Measurements from ENCODE around the gene C17orf107. TPM values are rescaled to one million over a fixed set of nuclear protein-coding genes. Genes with fewer than 3 reads are reported as not detected.

C17orf107 gene
- total and polyA plus RNA-seq, 2 of the 13 experiments (the other 11 are each of a cell fraction or from before 2014, with no cell fraction given), result 0.20 to 0.59 TPM

DNA sequence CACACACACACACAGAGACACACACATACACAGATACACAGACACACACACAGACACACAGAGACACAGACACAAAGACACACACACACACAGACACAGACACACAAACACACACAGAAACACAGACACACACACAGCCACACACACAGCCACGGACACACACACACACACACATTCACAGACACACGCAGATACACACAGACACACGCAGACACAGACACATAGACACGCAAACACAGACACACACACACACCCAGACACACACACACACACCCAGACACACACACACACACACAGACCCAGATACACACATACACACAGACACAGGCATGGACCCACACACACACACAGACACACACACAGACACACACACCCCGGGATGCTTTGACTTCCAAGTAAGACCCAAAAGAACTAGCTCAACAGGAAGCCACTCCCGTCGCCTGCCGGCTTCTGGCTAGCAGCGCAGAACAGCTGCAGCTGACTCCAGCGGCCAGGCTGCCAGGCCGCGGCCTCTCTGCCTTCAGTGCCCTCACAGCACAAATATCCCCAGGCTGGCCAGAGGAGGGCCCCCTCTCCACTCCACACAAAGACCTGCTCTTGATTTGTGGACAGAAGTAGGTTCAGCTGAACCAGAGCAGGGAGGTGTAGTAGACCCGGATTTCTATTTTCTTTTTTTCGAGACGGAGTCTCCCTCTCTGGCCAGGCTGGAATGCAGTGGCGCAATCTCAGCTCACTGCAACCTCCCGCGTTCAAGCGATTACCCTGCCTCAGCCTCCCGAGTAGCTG, 9.6 kb downstream of the C17orf107 start (continued):
- TF ChIP-seq ZNF773 (CRISPR knock-in tag; IDR thresholded peaks at IDR 0.05; ENCODE audit: borderline replicate concordance) (no peak), ZNF441 (CRISPR knock-in tag; IDR thresholded peaks at IDR 0.05; ENCODE audit: borderline replicate concordance) (peak; percentile 63; the same call in 1 of the 2 replicates), SNRNP70 (IDR thresholded peaks at IDR 0.05; ENCODE audit: low read depth, low read length) (no peak), HES4 (CRISPR knock-in tag; IDR thresholded peaks at IDR 0.05; ENCODE audit: borderline replicate concordance) (no peak), SALL1 (CRISPR knock-in tag; IDR thresholded peaks at IDR 0.05) (peak; percentile 2; the same call in 1 of the 2 replicates), SP4 (CRISPR knock-in tag; IDR thresholded peaks at IDR 0.05) (peak; percentile 53; the same call in 1 of the 2 replicates), GZF1 (CRISPR knock-in tag; IDR thresholded peaks at IDR 0.05) (no peak), ZNF672 (CRISPR knock-in tag; IDR thresholded peaks at IDR 0.05) (no peak), MED13 (CRISPR knock-in tag; IDR thresholded peaks at IDR 0.05) (no peak), ZMYM2 (CRISPR knock-in tag; IDR thresholded peaks at IDR 0.05) (peak; percentile 77), ADNP (CRISPR knock-in tag; IDR thresholded peaks at IDR 0.05) (0 out of 2 replicates have a peak, but pooled peaks have one; percentile 39), ARHGAP35 (CRISPR knock-in tag; IDR thresholded peaks at IDR 0.05; ENCODE audit: borderline replicate concordance) (no peak), ZNF720 (CRISPR knock-in tag; IDR thresholded peaks at IDR 0.05) (no peak)
- TF ChIP-seq, protein P1, sequence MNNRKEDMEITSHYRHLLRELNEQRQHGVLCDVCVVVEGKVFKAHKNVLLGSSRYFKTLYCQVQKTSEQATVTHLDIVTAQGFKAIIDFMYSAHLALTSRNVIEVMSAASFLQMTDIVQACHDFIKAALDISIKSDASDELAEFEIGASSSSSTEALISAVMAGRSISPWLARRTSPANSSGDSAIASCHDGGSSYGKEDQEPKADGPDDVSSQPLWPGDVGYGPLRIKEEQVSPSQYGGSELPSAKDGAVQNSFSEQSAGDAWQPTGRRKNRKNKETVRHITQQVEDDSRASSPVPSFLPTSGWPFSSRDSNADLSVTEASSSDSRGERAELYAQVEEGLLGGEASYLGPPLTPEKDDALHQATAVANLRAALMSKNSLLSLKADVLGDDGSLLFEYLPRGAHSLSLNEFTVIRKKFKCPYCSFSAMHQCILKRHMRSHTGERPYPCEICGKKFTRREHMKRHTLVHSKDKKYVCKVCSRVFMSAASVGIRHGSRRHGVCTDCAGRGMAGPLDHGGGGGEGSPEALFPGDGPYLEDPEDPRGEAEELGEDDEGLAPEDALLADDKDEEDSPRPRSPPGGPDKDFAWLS (CRISPR knock-in tag; IDR thresholded peaks at IDR 0.05; ENCODE audit: borderline replicate concordance), result no peak
- TF ChIP-seq, protein P2, sequence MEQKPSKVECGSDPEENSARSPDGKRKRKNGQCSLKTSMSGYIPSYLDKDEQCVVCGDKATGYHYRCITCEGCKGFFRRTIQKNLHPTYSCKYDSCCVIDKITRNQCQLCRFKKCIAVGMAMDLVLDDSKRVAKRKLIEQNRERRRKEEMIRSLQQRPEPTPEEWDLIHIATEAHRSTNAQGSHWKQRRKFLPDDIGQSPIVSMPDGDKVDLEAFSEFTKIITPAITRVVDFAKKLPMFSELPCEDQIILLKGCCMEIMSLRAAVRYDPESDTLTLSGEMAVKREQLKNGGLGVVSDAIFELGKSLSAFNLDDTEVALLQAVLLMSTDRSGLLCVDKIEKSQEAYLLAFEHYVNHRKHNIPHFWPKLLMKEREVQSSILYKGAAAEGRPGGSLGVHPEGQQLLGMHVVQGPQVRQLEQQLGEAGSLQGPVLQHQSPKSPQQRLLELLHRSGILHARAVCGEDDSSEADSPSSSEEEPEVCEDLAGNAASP (CRISPR knock-in tag; IDR thresholded peaks at IDR 0.05; ENCODE audit: borderline replicate concordance), result 0 out of 2 replicates have a peak, but pooled peaks have one; percentile 24
- TF ChIP-seq, protein P3, sequence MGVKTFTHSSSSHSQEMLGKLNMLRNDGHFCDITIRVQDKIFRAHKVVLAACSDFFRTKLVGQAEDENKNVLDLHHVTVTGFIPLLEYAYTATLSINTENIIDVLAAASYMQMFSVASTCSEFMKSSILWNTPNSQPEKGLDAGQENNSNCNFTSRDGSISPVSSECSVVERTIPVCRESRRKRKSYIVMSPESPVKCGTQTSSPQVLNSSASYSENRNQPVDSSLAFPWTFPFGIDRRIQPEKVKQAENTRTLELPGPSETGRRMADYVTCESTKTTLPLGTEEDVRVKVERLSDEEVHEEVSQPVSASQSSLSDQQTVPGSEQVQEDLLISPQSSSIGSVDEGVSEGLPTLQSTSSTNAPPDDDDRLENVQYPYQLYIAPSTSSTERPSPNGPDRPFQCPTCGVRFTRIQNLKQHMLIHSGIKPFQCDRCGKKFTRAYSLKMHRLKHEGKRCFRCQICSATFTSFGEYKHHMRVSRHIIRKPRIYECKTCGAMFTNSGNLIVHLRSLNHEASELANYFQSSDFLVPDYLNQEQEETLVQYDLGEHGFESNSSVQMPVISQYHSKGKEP (CRISPR knock-in tag; IDR thresholded peaks at IDR 0.05), result no peak
- TF ChIP-seq, protein P4, sequence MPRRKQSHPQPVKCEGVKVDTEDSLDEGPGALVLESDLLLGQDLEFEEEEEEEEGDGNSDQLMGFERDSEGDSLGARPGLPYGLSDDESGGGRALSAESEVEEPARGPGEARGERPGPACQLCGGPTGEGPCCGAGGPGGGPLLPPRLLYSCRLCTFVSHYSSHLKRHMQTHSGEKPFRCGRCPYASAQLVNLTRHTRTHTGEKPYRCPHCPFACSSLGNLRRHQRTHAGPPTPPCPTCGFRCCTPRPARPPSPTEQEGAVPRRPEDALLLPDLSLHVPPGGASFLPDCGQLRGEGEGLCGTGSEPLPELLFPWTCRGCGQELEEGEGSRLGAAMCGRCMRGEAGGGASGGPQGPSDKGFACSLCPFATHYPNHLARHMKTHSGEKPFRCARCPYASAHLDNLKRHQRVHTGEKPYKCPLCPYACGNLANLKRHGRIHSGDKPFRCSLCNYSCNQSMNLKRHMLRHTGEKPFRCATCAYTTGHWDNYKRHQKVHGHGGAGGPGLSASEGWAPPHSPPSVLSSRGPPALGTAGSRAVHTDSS (CRISPR knock-in tag; conservative IDR thresholded peaks at IDR 0.05), result no peak
- TF ChIP-seq, protein P5, sequence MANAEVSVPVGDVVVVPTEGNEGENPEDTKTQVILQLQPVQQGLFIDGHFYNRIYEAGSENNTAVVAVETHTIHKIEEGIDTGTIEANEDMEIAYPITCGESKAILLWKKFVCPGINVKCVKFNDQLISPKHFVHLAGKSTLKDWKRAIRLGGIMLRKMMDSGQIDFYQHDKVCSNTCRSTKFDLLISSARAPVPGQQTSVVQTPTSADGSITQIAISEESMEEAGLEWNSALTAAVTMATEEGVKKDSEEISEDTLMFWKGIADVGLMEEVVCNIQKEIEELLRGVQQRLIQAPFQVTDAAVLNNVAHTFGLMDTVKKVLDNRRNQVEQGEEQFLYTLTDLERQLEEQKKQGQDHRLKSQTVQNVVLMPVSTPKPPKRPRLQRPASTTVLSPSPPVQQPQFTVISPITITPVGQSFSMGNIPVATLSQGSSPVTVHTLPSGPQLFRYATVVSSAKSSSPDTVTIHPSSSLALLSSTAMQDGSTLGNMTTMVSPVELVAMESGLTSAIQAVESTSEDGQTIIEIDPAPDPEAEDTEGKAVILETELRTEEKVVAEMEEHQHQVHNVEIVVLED (CRISPR knock-in tag; IDR thresholded peaks at IDR 0.05; ENCODE audit: borderline replicate concordance), result no peak
- TF ChIP-seq, protein P6, sequence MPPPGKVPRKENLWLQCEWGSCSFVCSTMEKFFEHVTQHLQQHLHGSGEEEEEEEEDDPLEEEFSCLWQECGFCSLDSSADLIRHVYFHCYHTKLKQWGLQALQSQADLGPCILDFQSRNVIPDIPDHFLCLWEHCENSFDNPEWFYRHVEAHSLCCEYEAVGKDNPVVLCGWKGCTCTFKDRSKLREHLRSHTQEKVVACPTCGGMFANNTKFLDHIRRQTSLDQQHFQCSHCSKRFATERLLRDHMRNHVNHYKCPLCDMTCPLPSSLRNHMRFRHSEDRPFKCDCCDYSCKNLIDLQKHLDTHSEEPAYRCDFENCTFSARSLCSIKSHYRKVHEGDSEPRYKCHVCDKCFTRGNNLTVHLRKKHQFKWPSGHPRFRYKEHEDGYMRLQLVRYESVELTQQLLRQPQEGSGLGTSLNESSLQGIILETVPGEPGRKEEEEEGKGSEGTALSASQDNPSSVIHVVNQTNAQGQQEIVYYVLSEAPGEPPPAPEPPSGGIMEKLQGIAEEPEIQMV (CRISPR knock-in tag; IDR thresholded peaks at IDR 0.05; ENCODE audit: low read depth), result no peak

Data from HepG2 (cell line).